Duodenal mucosa (tissue), 2 donors: ENCODE results near the gene SLC1A4.
A peak's percentile ranks its signal among the peaks of the same experiment; 100 is the strongest.
"Not testable (repeated sequence)": the region's sequence is repeated elsewhere in the genome, so short reads cannot be mapped to it uniquely, and the experiment has no call there.

Experiments used
- H3K27ac ChIP-seq: one replicate; pipeline ENCODE4 v1.7.0; 2013; ENCODE audit warnings: low read depth, low read length
- H3K27me3 ChIP-seq, 2 donors: one replicate each; pipeline ENCODE4 v1.7.0; 2013; ENCODE audit warnings: low read length in 2 of 2, control low read depth in 1 of 2; ENCODE audit not compliant: insufficient read depth in 2 of 2, control insufficient read depth in 1 of 2
- H3K36me3 ChIP-seq, 2 donors: one replicate each; pipeline ENCODE4 v1.7.0; 2013; ENCODE audit warnings: low read length in 2 of 2, control low read depth in 1 of 2; ENCODE audit not compliant: insufficient read depth in 2 of 2, control insufficient read depth in 1 of 2
- H3K4me1 ChIP-seq, 2 donors: one replicate each; pipeline ENCODE4 v1.7.0; 2013; ENCODE audit warnings: low read length in 2 of 2, control low read depth in 1 of 2; ENCODE audit not compliant: insufficient read depth in 2 of 2, control insufficient read depth in 1 of 2
- H3K4me3 ChIP-seq, 2 donors: one replicate each; pipeline ENCODE4 v1.7.0; 2013; ENCODE audit warnings: low read length in 2 of 2, low read depth in 1 of 2
- H3K9ac ChIP-seq, 2 donors: one replicate each; pipeline ENCODE4 v1.7.0; 2013; ENCODE audit warnings: low read length in 2 of 2, low read depth in 1 of 2
- H3K9me3 ChIP-seq, 2 donors: one replicate each; pipeline ENCODE4 v1.7.0; 2013; ENCODE audit warnings: low read length in 2 of 2, control low read depth in 1 of 2; ENCODE audit not compliant: control insufficient read depth in 1 of 2

SLC1A4 gene

GRCh38 chr2:65031341-65032018 is 42.3 kb downstream of the SLC1A4 start:
- H3K27ac ChIP-seq: no peak overlapping the region
- H3K27me3 ChIP-seq: no peaks in the 10 kb centered on the region
- H3K9ac ChIP-seq: peak overlapping the region; percentile 51 to 55
- no peaks in the 10 kb centered on the region for H3K9me3 ChIP-seq
- H3K36me3 ChIP-seq: no peaks in the 10 kb centered on the region
- peak overlapping the region; percentile 57 for H3K4me3 ChIP-seq
- peaks cover 25 to 27% of the 10 kb centered on the region in 2 donors for H3K4me1 ChIP-seq

- H3K9ac ChIP-seq: peak overlapping the region; percentile 51 to 61
Measured at GRCh38 chr2:65032019-65032975, 43.1 kb downstream of the SLC1A4 start.

GRCh38 chr2:65033178-65033577 is 44.0 kb downstream of the SLC1A4 start:
- no peaks in the 10 kb centered on the region for H3K27me3 ChIP-seq
- no peak overlapping the region for H3K27ac ChIP-seq
- no peak overlapping the region for H3K9ac ChIP-seq

More at GRCh38 chr2:65032019-65032975, 43.1 kb downstream of the SLC1A4 start:
- peaks cover 25 to 27% of the 10 kb centered on the region in 2 donors for H3K4me1 ChIP-seq
- H3K4me3 ChIP-seq: peak overlapping the region; percentile 57
- no peaks in the 10 kb centered on the region for H3K36me3 ChIP-seq
- H3K9me3 ChIP-seq: no peaks in the 10 kb centered on the region
- no peaks in the 10 kb centered on the region for H3K27me3 ChIP-seq
- H3K27ac ChIP-seq: peak overlapping the region; percentile 50

GRCh38 chr2:65033667-65034066 is 44.5 kb downstream of the SLC1A4 start:
- H3K4me1 ChIP-seq: peaks cover 25 to 27% of the 10 kb centered on the region in 2 donors
- not testable (repeated sequence) for H3K9ac ChIP-seq, H3K36me3 ChIP-seq, H3K4me3 ChIP-seq, H3K27me3 ChIP-seq, H3K9me3 ChIP-seq, H3K27ac ChIP-seq

More at GRCh38 chr2:65033178-65033577, 44.0 kb downstream of the SLC1A4 start:
- Histone ChIP-seq H3K4me1 (peaks cover 25 to 27% of the 10 kb centered on the region in 2 donors), H3K4me3 (no peak overlapping the region), H3K9me3 (no peaks in the 10 kb centered on the region), H3K36me3 (no peaks in the 10 kb centered on the region)

- peaks cover 20 to 27% of the 10 kb centered on the region in 2 donors for H3K4me1 ChIP-seq
- no peak overlapping the region for H3K4me3 ChIP-seq
- no peaks in the 10 kb centered on the region for H3K27me3 ChIP-seq
- no peak overlapping the region for H3K27ac ChIP-seq
- no peaks in the 10 kb centered on the region for H3K36me3 ChIP-seq
- no peak overlapping the region for H3K9ac ChIP-seq
- no peaks in the 10 kb centered on the region for H3K9me3 ChIP-seq
Measured at GRCh38 chr2:65035351-65035943, 46.2 kb downstream of the SLC1A4 start.

- Histone ChIP-seq H3K27me3 (no peaks in the 10 kb centered on the region), H3K4me1 (peaks cover 6 to 10% of the 10 kb centered on the region in 2 donors), H3K27ac (no peak overlapping the region), H3K9ac (no peak overlapping the region), H3K36me3 (no peaks in the 10 kb centered on the region), H3K4me3 (no peak overlapping the region), H3K9me3 (no peaks in the 10 kb centered on the region)
Measured at GRCh38 chr2:65037178-65037577, 48.0 kb downstream of the SLC1A4 start.

GRCh38 chr2:65039640-65040039 is 50.4 kb downstream of the SLC1A4 start:
- no peak overlapping the region for H3K4me3 ChIP-seq
- H3K9ac ChIP-seq: no peak overlapping the region
- no peaks in the 10 kb centered on the region for H3K36me3 ChIP-seq
- no peaks in the 10 kb centered on the region for H3K27me3 ChIP-seq
- peaks cover 3 to 6% of the 10 kb centered on the region in 2 donors for H3K4me1 ChIP-seq
- peaks cover 5 to 9% of the 10 kb centered on the region in 2 donors for H3K9me3 ChIP-seq
- no peak overlapping the region for H3K27ac ChIP-seq

GRCh38 chr2:65040400-65041261 is 51.4 kb downstream of the SLC1A4 start:
- peaks cover 1 to 3% of the 10 kb centered on the region in 2 donors for H3K4me1 ChIP-seq
- peaks cover 5 to 9% of the 10 kb centered on the region in 2 donors for H3K9me3 ChIP-seq
- no peak overlapping the region for H3K9ac ChIP-seq
- H3K36me3 ChIP-seq: no peaks in the 10 kb centered on the region
- H3K27me3 ChIP-seq: no peaks in the 10 kb centered on the region
- H3K4me3 ChIP-seq: peak overlapping the region; percentile 9 to 22
- H3K27ac ChIP-seq: no peak overlapping the region

GRCh38 chr2:65043001-65043400 is 53.8 kb downstream of the SLC1A4 start:
- H3K36me3 ChIP-seq: no peaks in the 10 kb centered on the region
- H3K4me3 ChIP-seq: no peak overlapping the region
- H3K27ac ChIP-seq: no peak overlapping the region
- H3K9ac ChIP-seq: no peak overlapping the region
- no peaks in the 10 kb centered on the region for H3K27me3 ChIP-seq
- peaks cover 5 to 9% of the 10 kb centered on the region in 2 donors for H3K9me3 ChIP-seq
- H3K4me1 ChIP-seq: peaks cover 0 to 3% of the 10 kb centered on the region in 2 donors
